ENCODE measurements around the gene SNCA.

The SNCA gene

GRCh38 chr4:89752932-89753598, 83.9 kb downstream of the SNCA start:
- peak; percentile 64 for DNase-seq

DNA sequence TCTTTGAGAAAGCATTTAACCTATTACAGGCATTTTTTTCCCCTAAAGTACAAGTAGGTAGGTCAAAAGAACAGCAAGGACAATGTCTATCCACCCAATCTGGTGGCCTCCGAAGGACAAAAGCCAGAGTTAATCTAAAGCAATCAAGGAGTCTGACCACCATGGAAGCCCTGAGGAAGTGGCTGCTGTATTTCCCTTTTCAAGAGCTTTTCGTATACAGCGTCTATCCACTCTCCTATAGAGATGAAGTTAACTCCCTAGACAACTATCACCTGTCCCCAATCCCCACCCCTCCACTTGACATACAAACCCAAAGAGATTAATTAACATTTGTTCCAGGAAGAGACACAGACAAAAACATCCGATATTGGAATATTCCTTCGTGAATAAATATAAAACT, 85.5 kb downstream of the SNCA start:
- no peak for DNase-seq

GRCh38 chr4:89746377-89746776, 90.6 kb downstream of the SNCA start:
- DNase-seq = no peak

DNA sequence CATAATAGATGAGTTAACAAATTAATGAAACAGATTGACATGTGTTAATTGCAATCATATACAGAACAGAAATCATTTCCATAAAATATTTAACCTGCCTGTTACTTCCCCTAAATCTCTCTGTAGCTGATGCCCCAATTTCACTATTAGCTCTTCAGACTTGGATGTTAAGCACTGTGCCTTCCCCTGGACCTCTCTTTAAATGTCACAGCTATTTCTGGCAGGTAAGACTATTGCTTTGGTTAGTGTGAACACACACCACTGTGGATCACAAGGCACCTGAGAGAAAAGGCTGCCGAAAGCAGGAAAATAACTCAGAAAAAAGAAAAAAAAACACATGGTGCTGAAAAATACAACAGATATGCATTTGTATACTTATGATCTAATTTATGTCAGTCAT, 91.3 kb downstream of the SNCA start:
- DNase-seq = no peak

DNA sequence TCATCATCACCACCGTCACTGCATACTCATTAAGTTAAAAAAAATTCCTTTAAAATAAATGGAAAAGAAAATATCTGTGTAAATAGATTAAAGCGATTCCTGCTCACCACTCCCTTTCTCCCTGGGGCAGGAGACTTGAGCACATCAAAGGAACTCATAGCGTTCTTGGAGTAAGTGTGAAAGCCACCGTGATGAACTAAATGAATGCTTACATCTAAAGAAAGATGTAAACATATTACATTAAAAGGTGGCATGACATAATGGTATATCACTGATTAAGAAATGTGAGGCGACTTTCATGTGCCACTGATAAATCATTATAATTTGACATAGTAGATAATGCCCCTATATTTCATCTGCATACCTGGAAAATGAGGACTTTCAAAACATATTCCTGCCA, 92.0 kb downstream of the SNCA start:
- no peak for DNase-seq

- peak; percentile 65 for DNase-seq
Measured at GRCh38 chr4:89741768-89742167, 95.2 kb downstream of the SNCA start.

DNA sequence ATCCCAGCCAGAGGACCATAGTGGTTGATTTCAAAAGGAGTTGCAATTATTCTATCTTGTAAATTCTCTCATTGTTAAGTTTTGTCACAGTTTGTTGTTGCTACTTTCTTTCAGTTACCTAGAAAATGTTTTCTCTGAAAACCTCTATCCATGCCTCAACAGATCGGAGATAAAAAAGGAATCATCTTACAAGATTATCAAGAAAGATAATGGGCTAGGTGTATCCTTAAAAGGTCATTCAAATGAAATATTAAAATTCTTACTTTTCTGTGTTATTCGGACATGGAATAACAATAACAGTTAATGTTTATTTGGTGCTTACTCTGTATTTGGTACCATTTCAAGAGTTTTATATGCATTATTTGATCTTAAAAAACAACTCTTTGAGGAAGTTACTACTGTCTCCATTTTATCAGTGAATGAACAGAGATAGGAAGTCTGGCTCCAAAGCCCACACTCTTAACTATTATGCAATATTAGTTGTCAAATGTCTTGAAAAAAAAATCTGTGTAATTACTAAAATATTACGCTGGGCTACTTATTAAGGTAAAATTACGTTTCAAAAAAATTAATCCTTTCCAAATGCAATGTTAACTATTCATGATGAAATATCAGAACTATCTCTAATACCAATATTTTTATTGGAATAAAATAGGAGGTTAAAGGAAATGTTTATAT, 97.5 kb downstream of the SNCA start:
- DNase-seq = no peak

DNA sequence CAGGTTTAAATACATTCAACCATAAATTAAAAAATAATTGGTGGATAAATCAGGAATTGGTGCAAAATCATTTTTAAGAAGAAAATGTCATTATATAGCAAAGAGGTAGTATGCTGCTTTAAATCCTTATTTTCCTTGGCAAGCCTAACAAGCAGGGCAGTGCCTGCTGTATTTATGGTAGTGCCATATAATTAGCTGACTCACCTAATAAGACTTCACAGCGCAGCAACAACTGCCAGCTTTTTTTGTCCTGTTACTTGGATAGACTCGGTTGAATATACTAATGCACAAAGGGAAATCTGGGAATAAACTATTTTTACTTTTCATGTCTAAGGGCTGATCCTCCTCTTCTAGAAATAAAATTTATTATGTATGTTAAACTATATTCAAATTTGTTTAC, 99.1 kb downstream of the SNCA start:
- peak; percentile 29 for DNase-seq

DNA sequence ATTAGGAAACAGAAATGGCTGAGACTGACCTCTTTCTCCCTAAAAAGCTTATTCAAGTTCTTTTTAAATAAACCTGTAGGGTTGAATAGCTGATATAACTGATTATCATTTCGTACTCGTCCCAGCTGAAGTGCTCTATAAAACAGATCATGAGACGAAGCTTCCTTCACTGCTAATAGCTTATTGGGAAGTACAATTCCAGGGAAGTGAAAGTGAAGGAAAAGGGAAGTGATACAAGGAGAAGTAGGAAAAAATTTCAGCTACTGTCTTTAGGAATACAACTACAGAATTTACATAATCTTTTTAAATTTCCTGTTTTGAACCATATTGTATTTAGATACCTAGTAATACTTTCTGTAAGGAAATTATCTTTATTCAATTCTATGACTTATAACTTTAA, 103.0 kb downstream of the SNCA start:
- no peak for DNase-seq

DNA sequence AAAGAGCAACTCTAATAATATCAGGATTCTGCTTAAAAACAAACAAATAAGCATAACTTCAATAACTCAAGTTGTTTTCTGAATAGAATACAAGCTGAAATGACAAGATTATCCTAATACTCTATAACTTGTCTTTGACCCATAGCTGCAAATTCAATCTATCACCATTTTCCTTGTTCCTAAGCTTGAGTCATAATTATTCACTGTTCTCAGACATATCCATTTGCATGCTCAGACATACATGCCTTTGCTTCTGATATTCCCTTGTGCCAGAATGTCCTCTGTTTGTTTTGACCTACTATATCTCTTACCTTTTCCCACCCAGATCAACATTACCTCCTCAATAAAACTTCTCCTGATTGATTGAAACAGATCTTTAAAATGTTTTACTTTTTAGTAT, 109.7 kb downstream of the SNCA start:
- no peak for DNase-seq

DNA sequence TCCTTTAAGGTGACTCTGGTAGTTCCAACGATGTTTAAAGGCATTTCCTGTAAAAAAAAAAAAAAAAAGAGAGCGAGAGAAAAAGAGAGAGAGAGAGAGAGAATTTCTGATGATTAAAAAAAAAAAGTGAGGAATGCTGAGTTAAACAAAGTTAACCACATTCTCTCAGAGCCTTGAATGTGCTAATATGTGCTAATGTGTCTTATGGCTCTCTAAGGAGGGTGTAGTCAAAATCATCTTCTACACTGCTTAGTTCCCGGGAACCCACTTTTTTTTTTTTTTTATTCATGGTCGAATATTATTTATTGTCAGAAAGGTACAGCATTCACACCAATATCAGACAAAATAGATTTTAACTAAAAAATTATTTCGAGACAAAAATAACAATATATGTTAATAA, 111.7 kb downstream of the SNCA start:
- no peak for DNase-seq

DNA sequence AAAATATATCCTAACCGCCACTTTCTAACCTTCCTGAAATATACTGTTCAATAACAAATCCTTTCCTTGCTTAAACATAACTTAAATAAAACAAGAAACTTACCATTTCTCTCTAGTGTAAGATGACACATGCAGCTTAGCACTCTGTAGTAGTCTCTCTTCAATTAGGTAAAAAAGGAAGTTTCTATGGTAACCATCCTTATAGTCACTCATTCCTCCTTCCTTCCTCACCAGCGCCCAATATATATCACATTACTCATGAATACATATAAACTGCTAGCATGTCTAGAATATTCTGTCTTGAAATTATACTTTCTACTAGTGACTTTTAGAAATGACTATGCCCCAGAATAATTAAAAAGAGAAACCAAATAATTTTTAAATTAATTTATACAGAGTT, 112.2 kb downstream of the SNCA start:
- DNase-seq = no peak

DNA sequence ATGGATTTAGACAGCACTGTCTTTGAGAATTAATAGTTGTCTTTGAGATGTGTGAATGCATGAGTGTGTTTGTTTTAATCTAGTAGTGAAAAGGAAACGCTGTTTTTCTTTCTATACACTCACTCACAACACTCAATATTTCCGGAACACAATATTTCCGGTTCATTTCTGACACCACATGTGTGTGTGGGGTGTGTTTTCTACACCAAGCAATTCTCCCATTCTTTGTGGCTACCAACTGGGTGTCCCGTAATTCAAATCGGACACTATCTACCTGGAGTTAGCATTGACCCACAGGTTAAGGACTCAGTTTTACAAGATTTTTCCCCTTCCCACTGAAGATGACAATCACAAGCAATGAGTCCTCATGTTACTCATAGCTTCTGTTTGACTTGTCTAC, 113.9 kb downstream of the SNCA start:
- no peak for DNase-seq

GRCh38 chr4:89722517-89722916, 114.4 kb downstream of the SNCA start:
- no peak for DNase-seq

- DNase-seq = no peak
Measured at GRCh38 chr4:89720981-89721380, 116.0 kb downstream of the SNCA start.

GRCh38 chr4:89719536-89720090, 117.3 kb downstream of the SNCA start:
- DNase-seq = no peak

DNA sequence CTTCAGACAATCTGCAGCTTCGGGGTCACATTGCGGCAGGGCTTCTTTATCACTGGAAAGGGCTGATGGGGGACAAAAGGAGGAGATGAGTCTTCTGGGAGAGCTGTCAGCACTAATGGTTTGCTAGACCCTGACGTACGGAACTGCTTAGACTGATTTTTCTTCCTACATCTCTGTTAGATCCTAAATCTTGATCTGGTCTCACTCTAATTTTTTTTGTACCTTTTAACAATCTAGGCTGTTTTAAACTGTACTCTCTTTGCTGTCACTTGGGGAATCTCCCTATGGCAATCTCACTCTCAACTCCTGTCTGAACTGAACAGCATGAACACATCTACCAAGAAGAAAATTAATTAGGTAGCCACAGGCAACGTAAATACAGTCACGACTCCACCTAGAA, 120.1 kb downstream of the SNCA start:
- DNase-seq = no peak

GRCh38 chr4:89715631-89716030, 121.3 kb downstream of the SNCA start:
- no peak for DNase-seq

DNA sequence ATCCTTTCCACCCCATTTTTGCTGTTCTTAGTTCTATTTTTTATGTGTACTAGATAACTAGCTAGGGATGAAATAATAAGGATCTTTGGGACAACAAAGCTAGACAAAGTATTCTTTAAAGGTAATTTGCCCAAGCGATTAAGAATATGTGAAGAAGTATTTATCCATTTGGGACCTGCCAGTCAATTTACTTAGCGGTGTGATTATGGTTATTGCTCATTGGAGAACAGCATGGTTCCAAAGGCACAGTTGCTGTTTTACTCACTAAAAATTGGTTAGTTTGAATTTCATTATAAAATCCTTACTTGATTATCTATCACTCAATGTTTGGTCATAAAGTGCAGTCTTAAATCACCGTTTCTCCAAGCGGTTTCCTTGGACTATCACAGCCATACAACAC, 124.1 kb downstream of the SNCA start:
- peak; percentile 2 for DNase-seq

DNA sequence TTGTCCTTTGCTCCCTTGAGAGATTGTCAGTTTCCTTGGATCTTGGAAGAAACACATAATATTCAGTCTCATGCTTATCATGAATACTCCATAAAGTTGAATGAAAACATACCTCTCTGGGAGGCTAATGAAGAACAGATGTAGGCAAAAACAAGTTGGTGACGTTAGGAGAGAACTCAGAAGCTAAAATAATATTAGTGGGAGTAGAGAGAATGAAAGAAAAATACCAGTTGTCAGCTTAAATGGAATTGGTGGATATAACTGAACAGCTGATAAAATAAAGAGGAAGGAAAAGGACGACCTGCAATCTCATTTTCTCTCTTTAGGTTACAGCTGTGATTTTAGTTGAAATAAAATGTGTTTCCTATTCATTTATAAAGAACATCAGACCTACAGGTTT, 124.8 kb downstream of the SNCA start:
- no peak for DNase-seq

DNA sequence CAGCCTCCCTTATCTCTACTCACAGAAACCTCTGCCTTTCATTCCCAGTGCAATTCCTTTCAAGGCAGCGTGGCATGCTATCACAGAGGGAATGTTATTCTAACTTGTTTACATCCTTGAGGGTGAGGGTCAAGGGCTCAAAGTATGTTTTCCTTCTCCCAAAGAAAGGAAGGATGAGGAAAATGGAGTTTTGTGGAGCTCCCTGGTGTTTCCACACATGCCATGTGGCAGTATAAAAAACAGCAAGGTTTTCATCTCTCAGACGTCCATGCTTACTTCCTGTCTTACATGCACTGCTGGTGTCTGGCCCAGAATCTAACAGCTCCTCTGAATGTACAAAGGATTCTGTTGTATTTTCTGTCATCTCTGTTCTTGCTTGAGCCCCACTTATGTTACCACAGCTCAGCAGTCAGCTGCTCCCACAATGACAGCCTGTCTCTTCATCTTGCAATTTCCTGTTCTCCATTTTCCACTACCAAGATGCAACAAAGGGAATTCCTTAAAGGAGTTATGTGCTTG, 128.0 kb downstream of the SNCA start:
- DNase-seq = peak; percentile 29

GRCh38 chr4:89707467-89707866, 129.5 kb downstream of the SNCA start:
- DNase-seq = peak; percentile 3

DNA sequence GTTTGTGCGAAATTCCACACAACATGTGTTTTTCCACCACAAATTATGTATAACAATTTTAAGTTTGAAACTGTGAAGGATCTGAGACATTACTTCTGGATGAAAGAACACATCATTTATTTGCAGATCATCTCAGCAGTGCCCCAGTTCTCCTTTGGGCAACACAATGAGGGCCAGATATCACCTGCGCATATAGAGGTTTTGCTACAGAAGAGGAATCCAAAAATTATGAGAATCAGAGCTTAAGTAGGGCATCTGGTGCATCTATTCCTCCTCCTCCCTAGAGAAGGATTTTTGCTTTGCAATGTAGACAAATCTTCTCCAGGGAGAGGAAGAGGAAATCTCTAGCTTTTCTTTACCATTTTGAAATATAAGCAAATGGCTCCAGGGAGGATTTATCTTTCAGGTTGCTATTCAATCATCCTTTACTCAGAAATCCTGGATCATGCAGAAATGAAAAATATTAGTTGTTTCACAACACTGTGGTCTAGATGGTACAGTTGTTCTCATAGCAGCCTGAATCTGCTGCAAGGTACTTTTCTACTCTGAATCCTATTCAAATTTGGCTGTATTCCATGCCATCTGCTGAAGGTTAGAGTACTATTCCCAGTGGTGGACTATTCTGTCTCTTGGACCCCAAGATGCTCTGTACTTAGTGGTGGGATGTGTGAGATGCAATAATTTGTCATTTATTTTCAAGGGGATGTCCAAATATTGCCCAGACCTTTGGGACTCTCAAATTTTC, 132.1 kb downstream of the SNCA start:
- DNase-seq = no peak

All from NCI-H2227 treated with DMSO at 0.1 percent for 48 hours (cell line).